ENCODE measurements around the gene OR2M5. TPM values are rescaled to one million over a fixed set of nuclear protein-coding genes. Genes with fewer than 3 reads are reported as not detected.

OR2M5 gene
- total and polyA plus RNA-seq, 9 of the 15 experiments (the other 6 are each of a cell fraction or from before 2014, with no cell fraction given) = not detected

- TF ChIP-seq RNF219 (CRISPR knock-in tag; IDR thresholded peaks at IDR 0.05) (no peak), MTA3 (IDR thresholded peaks at IDR 0.05; ENCODE audit: borderline replicate concordance) (no peak), CBX1 (IDR thresholded peaks at IDR 0.05; ENCODE audit: low read depth) (no peak), ZNF408 (CRISPR knock-in tag; IDR thresholded peaks at IDR 0.05; ENCODE audit: low read depth) (no peak), ZFP91 (CRISPR knock-in tag; IDR thresholded peaks at IDR 0.05) (no peak), POLR2A (conservative IDR thresholded peaks at IDR 0.05) (no peak), ZNF79 (CRISPR knock-in tag; IDR thresholded peaks at IDR 0.05; ENCODE audit: low read depth) (no peak), ZNF184 (CRISPR knock-in tag; IDR thresholded peaks at IDR 0.05) (no peak), ZNF395 (CRISPR knock-in tag; IDR thresholded peaks at IDR 0.05) (no peak), RERE (CRISPR knock-in tag; IDR thresholded peaks at IDR 0.05; ENCODE audit: borderline replicate concordance) (no peak), CREBBP (IDR thresholded peaks at IDR 0.05; ENCODE audit: low read depth, low read length) (no peak), BMI1 (IDR thresholded peaks at IDR 0.05; ENCODE audit: low read length) (no peak), TFAM (CRISPR knock-in tag; conservative IDR thresholded peaks at IDR 0.05) (no peak), SRSF1 (IDR thresholded peaks at IDR 0.05; ENCODE audit: low read depth, low read length) (no peak), ESRRA (IDR thresholded peaks at IDR 0.05; ENCODE audit: borderline replicate concordance, low read depth) (no peak)
These were observed at the start of gene OR2M5 (continued) for GRCh38 chr1:248144513-248145198.

Data from K562 (cell line).